Measurements from ENCODE around the gene SEC16A. TPM values are rescaled to one million over a fixed set of nuclear protein-coding genes. Genes with fewer than 3 reads are reported as not detected.

Gene SEC16A
- total RNA-seq, 4 donors from 2014 or later, result 45.6 to 64.8 (median 56.5) TPM

DNA sequence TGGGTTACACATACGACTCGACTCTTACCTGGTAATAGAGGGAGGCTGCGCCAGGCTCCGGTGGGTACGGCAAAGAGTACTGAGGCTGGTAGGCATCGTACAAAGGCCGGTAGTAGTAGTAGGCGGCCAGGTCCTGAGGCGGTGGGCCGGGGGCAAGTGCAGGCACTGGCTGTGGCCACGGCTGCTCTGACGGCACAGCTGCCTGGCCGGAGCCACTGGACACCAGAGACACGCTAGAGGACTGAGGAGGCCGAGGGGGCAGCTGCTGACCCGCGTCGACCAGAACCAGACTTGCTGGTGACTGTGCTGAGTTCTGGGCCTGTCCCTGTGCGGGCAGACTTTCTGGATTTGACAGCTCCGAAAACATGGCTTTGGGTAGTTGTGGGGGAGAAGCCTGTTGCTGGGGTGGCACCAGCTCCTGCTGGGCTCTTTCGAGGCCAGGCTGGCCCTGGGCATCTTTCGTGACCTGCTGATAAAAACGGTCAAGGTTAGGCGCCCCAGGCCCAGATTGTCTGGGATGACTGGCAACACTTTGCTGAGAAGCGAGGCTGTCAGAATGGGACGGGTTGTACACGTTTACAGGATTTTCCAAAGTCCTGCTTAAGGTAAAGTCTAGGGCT lies 8.7 kb downstream of the SEC16A start:
- no peak for DNase-seq (ENCODE audit: low spot score)
- ATAC-seq (ENCODE audit: low FRiP score), result no peak
- TF ChIP-seq, protein P1, sequence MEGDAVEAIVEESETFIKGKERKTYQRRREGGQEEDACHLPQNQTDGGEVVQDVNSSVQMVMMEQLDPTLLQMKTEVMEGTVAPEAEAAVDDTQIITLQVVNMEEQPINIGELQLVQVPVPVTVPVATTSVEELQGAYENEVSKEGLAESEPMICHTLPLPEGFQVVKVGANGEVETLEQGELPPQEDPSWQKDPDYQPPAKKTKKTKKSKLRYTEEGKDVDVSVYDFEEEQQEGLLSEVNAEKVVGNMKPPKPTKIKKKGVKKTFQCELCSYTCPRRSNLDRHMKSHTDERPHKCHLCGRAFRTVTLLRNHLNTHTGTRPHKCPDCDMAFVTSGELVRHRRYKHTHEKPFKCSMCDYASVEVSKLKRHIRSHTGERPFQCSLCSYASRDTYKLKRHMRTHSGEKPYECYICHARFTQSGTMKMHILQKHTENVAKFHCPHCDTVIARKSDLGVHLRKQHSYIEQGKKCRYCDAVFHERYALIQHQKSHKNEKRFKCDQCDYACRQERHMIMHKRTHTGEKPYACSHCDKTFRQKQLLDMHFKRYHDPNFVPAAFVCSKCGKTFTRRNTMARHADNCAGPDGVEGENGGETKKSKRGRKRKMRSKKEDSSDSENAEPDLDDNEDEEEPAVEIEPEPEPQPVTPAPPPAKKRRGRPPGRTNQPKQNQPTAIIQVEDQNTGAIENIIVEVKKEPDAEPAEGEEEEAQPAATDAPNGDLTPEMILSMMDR (IDR thresholded peaks at IDR 0.05), result no peak

DNA sequence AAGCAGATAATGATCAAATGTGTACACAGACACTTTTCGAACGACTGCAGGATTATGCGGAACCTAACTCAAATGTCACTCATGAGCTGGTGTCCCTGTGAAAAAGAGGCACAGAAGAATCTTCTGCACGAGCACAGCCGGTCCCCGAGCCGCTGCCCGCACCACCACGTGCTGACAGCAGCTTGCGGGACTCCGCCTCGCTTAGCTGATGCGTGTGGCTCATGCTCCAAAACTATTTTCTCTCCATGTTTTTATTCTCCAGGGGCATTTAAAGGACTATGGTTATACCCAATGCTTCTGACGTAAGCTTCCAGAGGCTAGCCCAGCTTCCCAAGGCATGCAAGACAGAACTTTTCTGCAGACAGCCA lies 9.5 kb downstream of the SEC16A start:
- TF ChIP-seq, protein P1 (IDR thresholded peaks at IDR 0.05), result no peak
- DNase-seq (ENCODE audit: low spot score), result no peak
- ATAC-seq (ENCODE audit: low FRiP score), result no peak

DNA sequence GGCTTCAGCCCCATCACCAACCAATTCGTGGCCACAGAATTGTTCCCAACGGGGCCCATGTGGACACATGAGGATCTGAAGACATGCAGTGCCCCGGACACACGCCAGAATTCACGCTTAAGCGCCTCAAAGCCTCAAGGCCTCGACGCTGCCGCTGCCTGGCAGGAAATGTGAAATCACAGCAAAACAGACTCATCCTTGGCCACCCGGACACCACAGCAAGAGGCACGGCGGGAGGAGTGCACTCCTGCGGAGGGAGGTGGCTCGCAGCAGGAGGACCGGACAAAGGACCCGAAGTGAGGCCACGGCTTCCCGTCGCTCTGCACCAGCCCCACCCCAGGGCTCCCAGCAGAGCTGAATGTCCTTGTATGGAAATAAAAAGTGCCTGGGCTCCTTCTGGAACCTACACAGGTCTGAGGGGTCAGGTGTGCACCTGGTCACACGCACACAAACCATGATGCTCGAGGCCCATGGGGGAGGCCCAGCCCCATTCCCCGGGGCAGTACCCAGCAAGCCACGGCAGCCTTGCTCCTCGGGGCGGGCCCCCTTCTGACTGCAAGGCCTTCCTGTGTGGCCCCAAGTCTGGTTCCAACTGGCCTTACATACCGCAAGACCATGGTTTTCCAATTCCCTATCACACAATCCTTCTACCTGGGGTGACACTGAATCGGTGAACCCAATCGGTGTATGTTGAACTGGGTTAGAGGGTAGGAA lies 10.0 kb downstream of the SEC16A start:
- ATAC-seq (ENCODE audit: low FRiP score), result no peak
- TF ChIP-seq, protein P1 (IDR thresholded peaks at IDR 0.05), result no peak
- no peak for DNase-seq (ENCODE audit: low spot score)

DNA sequence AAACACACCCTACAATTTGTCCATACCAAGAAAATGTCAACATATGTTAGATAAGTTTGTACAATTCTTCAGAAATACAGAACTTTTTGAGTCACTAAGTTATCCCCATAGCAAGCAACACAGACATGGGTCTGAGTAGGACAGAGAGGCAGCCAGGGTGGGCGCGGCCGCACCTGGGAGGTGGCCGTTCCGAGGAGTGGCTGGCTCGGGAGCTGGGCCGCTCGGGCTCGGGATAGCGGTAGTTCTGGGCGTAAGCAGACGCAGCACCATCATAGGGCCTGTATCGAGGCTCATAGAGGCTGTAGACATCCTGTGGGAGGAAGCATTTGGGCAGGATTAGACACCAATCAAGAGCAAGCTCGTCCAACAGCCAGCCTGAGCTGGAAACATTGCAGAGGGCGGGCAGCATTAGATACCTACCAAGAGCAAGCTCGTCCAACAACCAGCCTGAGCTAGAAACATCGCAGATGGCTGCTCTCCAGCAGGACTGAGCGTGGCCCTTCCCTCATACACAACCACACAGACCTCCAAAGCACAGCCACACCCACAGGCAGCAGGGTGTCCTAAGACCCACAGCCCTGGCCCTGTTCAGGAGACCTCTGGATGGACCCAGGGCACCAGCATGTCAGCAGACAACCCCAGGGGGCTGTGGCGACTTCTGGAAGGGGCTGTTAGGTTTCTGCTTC lies 10.9 kb downstream of the SEC16A start:
- no peak for ATAC-seq (ENCODE audit: low FRiP score)
- TF ChIP-seq, protein P1 (IDR thresholded peaks at IDR 0.05), result no peak

DNA sequence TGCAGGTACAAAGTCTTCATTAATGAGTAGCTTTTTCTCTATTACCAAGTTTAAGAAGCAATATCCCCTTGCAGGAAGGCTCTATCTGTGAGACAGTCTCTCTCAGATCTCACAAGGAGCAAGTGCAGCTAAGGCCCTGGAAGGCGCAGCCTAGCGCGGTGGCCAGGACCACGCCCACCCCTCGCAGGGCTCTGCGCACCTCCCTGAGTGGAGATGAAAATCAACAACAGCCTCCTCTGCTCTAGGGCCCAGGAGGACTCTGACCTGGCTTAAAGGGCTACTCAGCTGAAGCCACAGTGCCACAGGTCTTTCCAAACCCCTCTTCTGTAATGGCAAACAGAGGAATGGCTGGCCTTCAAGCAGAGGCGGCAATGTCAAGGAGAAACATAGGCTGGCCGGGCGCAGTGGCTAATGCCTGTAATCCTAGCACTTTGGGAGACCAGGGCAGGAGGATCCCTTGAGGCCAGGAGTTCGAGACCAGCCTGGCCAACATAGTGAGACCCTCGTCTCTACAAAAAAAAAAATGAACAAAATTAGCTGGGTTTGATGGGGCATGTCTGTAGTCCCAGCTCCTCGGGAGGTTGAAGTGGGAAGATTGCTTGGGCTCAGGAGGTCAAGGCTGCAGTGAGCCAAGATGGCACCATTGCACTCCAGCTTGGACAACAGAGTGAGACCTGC lies 11.9 kb downstream of the SEC16A start:
- TF ChIP-seq, protein P1 (IDR thresholded peaks at IDR 0.05), result no peak
- DNase-seq (ENCODE audit: low spot score), result no peak
- no peak for ATAC-seq (ENCODE audit: low FRiP score)

More for the DNA sequence above, 10.9 kb downstream of the SEC16A start:
- DNase-seq (ENCODE audit: low spot score), result no peak

DNA sequence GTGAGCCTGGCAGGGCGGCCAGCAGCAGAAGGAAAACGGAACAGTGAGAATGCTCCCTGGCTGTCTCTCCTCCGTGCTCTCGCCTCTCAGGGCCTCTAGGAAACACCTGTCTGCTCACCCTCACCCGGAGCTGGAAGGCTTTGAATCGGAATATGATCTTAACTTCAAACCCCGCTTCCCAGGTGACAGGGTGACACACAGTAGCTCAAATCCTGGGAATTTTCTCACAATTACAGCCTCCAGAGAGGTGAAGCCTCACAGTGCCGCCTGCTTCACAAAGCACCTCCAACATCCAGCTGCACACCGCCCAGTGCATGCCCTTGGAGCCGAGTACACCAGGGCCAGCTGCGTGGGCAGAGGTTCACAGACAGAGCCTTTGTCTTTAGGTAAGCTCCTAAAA lies 12.5 kb downstream of the SEC16A start:
- TF ChIP-seq, protein P1 (IDR thresholded peaks at IDR 0.05), result no peak
- ATAC-seq (ENCODE audit: low FRiP score) (no peak), DNase-seq (ENCODE audit: low spot score) (no peak)

All from omental fat pad (tissue), 4 donors.